Skin of body (tissue), 2 donors: ENCODE results near the gene ART3. TPM values are rescaled to one million over a fixed set of nuclear protein-coding genes. Genes with fewer than 3 reads are reported as not detected.
A peak's percentile ranks its signal among the peaks of the same experiment; 100 is the strongest.

Experiments used
- DNase-seq: peaks from one replicate; lab custom pipeline; 2025; lab: John Stamatoyannopoulos, UW
- total RNA-seq: library from RNA; depleted of rRNA; stranded (reverse); fragments of >200 nt; gene quantifications from one replicate; pipeline ENCODE4 v1.2.3, GENCODE V29; 2014

ART3 gene
- total RNA-seq, 1 donor from 2014 or later, result 8.0 TPM

DNA sequence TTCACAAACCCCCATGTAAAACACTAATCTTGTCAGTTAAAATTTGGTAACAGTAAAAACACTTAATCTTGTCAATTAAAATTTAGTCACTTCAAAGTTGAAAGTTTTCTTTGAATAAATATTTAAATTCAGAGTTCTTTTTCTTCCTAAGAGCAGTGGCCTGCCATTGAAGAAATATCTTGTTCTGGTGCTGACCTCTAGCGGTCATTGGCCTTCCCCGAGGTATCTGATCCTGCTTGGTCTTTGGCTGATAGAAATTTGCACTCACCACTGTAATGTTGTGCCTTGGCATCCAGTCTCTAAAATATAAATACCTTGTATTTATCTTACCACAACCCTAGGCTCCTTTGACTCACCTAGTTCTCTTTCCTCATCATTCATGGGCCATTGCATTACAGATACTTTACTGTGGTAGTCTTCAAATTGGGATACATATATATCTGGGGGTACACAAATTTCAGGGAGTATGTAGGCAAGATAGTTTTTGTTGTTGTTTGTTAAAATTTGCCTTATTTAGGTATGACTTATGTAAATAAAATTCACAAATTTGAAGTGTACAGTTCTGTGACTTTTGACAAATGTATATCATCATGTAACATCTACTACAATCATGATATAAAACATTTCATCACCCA is 6.7 kb upstream of the ART3 start:
- DNase-seq, result peak; percentile 59

DNA sequence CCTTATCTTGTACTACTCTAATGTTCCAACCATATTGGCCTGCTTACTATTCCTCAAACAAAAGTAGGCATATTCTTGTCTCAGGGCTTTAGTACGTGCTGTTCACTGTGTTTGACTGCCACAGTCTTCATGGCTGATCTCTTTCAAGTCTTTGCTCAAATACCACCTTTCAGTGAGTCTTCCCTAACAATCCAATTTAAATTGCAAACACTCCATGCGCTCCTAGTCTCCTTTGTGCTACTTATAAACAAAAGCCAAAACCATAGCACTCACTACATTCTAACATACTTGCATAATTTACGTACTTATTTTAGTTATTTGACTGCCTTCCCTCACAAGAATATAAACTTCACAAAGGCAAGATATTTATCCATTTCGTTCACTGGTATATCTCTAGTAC is 1.7 kb upstream of the ART3 start:
- DNase-seq, result no peak

DNA sequence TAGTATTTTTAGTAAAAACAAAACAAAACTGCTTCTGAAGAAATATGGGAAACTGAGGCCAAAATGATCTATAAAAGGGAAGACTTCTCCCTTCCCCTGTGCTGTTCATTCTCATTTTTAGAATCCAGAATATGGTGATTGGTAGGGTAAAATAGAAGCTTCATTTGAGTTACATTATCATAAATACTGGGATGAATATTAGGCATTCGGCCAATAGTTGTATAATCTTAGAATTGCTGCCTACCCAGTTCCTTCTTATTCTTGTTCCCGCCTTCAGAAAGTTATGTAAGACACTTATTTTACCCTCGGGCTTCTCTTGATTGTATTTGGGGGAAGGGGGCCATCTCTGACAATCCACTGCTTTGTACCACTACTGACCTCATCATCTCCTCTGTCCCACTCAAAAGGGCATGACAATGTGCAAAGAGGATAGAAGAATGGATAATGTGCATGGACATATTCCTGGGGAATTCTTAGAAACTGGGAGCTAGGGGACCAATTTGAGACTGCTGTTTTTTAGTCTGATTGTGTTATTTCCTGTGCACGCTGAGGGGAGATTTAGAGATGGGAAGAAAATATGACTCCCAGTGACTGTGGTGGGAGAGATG is 588 bp downstream of the ART3 start:
- no peak for DNase-seq

DNA sequence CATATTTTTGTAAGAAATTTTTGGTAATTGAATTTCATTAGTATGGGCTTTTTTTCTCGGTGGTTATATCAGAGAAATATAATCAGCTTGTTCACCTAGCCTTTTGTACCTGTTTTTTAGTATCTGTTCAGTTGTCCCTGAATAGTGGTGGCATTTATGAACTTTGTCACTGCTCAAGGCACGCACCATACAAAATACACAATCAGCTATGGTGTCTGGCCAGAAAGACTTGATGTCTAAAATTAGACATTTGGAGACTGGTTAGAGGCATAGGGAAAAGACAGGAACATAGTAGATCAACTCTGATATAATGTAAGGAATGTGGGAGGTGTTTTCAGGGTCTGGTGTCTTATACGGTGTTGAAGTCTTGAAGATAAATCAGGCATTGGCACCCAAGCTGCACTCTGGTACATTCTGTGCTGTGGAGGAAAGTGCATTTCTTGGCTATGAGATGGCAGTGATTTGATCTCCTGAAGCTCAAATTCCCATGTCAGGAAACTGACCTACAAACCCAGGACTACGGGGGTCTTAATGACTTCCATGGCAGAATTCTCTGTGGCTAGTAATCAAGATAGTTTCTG is 3.6 kb downstream of the ART3 start:
- DNase-seq, result no peak

DNA sequence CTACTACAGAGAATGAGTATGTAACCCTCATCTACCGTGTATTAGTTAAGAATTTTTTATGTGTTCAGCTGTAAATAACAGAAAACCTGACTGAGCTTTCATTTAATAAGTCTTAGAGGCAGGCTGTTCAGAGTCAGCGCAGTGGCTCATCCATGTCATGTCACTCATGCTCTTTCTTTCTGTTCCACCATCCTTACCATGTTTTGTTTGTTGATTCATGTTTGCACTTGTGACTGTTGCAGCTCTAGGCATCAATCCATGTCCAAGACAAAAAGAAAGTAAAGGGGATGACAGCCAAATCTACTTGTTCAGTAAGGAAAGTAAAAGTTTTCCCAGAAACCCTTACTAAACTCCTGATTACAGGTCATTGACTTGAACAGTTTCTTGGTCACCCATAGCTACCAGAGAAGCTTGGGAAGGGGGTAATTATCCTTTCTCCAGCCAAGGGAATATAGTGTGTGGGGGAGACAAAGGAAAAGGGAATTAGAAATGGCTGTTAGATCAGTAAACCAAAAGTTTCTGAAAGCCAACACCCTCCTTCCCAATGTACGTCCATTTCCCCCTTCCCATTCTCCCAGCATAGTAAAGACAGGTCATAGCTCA is 9.0 kb downstream of the ART3 start:
- DNase-seq, result no peak

DNA sequence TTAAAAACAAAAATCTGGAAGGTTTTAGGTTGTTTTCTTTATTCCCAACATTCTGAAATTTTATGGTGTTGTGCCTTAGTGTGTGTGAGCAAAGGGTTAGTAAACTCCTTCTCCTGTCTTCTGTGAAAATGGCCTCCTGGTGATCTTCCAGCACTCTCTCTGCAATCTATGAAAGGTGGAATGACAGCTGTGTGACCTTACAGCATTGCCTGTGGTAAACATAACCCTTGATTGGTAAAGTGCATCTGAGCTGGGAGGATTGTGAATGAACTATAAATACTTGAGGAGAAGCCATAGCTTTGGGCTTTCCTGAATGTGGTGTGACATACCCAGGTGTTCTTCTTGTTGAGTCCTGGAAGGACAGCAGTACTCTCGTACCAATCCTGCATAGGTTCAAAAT is 10.0 kb downstream of the ART3 start:
- DNase-seq, result no peak

DNA sequence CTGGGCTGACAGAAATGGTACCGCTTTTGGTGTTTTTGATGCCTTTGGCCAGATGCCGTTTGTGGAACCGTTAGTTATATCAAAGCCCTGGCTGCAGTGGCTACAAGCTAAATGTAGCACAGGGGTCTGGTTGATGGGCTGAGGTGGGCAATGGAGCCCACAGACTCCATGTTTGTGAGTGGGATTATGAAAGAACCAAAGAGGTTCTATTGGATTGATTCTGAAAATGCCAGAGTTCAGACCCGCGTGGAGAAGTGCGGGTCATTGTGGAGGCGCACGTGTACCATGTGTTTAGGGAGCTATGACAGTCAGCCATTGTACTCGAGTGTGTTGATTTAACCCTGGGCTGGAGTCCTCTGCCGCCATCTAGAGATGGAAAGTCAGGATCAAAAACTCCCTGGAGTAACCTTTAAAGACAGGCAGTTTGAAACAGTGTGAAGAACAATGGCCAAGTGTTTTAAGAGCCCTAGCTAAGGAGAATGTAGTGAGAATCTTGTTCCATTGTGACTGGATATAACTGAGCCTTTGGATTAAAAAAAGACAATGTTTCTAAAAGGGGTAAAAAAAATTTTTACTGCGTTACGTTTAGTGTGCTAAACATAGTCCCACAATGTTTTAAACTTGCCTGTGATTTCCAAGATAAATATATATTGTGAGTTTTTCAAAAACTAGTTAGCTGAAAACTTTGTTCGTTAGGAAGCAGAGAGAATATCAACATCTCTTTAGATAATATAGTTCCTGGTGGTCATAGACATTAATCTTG is 12.7 kb downstream of the ART3 start:
- DNase-seq, result no peak

DNA sequence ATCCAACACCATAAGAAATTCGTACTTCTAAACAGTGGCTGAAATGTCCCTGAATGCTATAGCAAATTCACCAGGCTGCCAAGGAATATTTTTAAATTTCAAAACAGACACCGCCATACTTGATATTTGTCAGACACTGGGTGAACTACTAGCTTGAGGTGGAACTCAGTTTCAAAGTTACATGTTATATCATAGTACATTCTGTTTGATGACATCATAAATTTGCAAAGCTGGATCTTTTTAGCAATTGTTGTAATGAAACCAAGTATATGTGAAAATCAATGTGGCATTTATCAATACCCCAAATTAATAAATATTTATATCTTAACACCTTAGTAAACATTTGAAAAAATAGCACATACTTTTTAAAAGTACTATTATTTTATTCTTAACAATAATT is 14.2 kb downstream of the ART3 start:
- no peak for DNase-seq

DNA sequence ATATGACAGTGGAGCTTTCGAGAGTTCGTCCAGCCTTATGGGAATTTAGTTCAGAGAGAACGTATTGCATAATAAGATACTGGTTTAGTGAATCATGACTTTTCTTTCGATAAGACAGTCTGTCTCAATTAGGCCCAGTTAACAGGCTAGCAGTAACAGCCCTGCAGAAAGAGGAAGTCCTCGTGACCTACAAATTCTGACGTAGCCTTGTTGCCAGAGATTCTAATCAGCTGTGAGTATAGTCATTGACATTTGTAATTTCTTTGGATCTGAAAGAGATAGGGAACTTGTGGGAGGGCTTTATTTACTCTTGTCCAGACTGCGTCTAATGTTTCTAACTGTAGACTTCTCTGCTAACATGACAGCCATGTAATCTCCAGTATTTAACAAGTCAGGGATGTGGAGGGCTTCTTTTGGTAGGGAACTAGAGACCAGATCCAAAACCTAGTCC is 15.8 kb downstream of the ART3 start:
- DNase-seq, result no peak

DNA sequence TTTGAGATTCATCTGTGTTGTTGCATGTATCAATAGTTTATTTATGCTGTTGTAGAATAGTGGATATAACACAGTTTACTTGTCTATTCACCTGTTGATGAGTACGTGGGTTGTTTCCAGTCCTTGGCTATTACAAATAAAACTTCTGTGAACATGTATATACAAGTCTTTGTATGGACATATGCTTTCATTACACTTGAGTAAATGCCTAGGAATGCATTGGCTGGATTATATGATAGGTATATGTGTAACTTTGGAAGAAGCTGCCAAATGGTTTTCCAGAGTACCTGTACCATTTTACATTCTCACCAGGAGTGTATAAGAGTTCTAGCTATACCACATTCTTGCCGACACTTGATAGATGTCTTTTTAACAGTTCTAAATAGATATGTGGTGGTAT is 16.5 kb downstream of the ART3 start:
- no peak for DNase-seq

DNA sequence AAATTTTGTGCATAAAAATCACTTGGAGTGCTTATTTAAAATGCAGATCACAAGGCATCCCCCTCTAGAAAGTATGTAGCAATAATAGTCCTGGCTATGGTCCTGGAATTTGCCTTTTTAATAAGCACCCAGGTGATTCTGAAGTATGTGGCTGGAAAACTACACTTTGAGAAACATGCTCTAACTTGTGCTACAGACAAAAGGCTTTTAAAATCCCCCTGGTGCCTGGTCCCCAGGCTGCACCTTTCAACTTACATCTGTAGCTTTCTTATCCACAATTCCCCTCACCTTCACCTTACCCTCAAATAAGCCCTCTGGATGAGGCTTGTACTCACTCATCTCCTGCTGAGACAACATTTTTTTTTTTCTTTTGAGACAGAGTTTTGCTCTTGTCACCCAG is 21.1 kb downstream of the ART3 start:
- DNase-seq, result no peak

DNA sequence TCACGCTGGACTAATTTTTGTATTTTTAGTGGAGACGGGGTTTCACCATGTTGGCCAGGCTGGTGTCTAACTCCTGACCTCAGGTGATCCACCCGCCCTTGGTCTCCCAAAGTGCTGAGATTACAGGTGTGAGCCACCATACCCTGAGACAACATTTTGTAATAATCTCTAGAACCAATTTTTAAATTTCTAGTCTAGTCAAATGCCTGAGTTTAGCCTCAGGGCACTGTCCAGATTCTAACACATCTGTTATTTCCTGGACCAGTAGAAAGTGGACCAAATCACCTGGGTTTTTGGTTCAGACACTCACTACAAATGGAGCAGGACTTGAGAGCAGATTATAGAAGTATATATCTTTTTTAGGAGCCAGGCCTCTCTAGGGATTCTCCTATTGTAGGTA is 21.6 kb downstream of the ART3 start:
- DNase-seq, result no peak

DNA sequence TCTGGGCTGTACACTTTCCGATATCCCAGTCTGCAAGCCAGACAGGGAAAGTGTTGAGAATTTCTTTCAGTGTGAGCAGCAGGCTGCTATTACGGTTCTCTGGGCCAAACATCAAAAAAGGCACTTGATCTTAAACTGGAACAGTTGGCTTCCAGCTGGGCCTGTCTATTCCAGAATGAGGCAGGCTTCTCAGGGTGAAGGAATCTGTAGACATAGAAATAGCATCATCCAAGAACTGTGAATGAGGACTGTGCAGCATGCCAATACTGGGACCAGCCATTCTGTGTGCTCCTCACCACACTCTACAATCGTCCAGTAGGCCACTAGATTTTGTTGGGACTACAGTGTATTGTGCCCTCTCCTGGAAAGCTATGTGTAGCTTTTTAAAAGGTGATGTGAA is 31.1 kb downstream of the ART3 start:
- DNase-seq, result peak; percentile 5

DNA sequence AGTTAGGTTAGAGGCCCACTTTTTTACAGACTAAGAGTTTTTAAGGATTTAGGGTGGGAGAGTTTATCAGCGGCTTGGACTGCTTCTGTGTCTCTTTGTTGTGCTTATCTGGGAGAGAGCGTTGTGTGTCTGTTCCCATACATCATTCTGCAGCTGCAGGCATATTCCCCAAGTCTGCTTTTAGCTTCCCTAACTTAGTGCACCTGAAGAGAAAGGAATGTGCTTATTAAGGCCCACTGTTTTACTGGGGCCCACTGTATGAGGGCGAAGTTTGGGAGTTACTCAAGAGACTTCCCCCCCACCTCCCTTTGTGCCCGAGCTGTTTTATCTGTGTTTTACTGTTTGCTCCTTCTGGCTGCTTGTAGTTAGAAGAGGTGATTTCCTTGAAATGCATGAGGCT is 31.9 kb downstream of the ART3 start:
- DNase-seq, result no peak

DNA sequence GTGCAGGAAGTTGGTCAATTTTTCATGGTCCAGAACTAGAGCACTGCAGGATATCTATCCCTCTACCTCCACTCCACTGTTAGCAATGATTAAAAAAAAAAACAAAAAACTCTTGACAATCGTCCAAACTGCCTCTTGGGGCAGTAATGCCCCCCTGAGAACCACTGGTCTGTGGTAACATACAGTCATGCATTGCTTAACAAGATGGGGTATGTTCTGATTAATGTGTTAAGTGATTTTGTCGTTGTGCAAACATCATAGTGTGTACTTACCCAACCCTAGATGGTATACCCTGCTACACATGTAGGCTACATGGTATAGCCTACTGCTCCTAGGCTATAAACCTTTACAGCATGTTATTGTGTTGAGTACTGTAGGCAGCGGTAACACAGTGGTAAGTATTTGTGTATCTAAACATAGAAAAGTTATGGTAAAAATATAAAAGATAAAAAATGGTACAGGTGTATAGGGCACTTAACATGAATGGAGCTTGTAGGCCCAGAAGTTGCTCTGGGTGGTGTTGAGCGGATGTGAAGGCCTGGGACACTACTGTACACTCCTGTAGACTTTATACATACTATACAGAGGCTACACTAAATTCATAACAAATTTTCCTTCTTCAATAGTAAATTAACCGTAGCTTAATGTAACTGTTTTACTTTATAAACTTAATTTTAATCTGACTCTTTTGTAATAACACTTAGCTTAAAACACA is 34.1 kb downstream of the ART3 start:
- DNase-seq, result no peak

DNA sequence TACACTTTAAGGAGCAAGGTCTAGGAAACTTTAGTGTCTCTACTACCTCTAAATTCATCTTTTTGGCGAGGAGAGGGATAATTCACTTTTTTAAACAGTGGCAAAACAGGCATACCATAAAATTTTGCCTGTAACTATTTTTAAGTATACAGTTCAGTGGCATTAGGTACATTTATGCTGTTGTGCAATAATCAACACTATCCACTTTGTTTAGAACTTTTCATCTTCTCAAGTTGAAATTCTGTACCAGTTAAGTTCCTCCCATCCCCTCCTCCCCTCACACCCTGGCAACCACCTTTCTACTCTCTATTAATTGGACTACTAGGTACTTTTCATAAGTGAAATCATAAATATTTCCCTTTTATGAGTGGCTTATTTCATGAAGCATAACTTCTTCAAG is 42.3 kb downstream of the ART3 start:
- no peak for DNase-seq

DNA sequence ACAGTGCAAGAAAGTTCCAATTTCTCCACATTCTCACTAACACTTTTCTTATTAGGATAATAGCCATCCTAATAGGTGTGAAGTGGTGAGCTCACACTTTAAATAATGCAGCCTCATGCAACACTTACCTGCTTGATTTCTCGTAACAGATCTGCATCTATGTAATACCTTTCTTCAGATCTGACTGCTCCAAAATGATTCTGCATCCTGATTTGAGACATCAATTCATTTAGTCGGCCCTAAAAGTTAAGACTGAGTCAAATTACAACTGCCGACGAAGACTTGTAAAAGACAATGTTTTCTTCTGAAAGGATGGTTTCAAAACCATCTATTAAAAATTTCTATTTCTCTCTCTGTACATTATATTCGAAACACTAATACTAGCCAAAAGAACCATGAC is 43.0 kb downstream of the ART3 start:
- DNase-seq, result no peak

DNA sequence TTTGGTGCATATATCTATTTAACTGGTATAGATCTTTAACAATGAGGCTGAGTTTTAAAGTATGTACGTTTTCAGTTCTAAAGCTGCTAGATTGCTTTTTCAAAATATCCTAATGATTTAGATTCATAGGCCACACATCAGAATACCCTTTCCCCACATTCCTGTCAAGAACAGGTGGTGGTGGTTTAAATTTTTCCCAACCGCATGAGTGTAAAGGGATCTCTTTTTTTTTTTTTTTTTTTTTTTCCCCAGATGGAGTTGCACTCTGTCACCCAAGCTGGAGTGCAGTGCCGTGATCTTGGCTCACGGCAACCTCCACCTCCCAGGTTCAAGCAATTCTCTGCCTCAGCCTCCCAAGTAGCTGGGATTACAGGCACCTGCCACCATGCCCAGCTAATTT is 45.7 kb downstream of the ART3 start:
- DNase-seq, result no peak

DNA sequence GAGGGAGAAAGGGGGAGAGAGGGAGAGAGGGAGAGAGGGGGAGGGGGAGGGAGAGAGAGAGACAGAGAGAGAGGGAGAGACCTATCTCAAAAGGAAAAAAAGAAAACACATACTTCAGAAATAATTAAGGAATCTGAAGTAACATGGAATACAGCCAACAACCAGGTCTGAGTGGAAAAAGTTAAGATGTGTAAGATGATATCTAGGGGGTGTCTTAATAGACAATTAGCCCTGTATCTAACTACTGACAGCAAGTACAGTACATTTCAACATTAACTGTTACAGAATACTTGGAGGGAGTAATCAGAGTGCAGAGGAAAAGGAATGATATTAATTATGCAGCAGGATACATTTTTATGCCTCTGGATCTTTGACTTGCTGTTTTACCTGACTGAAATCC is 51.3 kb downstream of the ART3 start:
- DNase-seq, result no peak

DNA sequence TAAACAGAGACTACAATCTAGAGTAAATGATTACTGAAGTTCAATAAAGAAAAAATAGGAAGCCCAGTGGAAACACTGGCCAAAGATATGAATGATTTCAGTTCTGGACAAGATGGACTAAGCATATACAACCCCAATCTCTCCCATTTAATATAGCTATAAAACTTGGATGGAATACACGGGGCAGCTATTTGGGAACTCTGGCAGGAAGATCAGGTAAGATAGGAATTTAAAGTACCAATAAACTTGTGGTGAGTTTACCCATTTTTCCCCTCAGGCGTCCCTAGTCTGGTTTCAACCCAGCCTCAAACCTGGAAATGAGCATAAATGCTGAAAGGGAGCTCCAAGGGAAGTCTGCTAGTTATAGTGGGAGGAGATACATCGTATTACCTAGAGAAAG is 53.2 kb downstream of the ART3 start:
- DNase-seq, result no peak

DNA sequence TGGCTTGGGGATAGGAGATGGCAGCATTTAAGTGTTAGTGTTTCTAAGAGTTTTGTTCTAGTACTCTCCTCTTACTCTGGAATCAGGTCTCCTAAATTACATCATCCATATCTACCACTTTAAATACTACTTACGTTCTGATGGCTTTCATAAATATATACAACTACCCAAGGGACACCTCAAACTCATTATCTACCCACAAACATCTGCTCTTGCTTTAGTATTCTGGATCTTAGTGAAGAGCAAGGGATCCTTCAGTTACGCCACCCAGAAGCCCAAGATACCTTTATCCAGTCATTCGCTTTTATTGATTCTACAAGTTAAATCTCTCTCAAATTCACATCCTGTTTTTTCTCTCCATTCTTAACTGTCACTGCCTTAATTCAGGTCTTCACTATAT is 66.7 kb downstream of the ART3 start:
- no peak for DNase-seq

DNA sequence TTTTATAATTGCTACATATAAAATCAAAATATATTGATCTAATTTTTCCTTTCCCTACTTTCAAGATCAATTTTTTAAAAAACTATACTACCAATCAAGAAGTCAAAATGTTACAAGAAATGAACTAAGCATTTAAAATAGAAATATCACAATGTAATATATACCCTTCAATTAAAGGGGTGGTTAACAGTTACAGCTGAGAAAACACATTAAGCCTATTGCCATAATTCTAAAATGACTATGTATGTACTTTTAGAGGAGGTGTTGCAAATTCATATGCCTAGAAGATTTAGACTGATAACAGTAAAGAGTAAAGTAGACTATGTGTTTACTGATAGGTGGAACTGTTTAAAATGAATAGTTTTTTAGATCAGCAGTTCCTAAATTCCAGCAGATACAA is 70.0 kb downstream of the ART3 start:
- no peak for DNase-seq
